ENCODE data around the gene TSPEAR.
"Not testable (repeated sequence)": the region's sequence is repeated elsewhere in the genome, so short reads cannot be mapped to it uniquely, and the experiment has no call there.

The TSPEAR gene

DNA sequence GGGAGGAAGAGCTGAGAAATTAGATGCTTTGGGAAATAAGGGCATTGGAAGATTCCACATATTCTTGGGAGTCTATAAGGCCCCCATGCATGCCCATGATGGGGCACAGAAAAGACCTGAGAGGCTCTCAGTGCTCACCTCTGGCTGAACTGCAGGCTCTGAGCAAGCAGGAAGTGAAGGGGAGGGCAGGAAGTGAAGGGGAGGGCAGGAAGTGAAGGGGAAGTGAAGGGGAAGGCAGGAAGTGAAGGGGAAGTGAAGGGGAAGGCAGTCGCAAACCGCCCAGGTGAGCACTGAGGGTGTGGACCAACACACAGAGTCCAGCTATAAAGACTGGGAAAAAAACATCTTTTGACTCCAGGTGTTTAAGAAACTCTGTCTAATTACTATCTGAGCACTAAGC, 80.9 kb downstream of the TSPEAR start:
- no peak for DNase-seq (ENCODE audit: low spot score)
- CTCF ChIA-PET = interaction anchor here (0.7 kb wide), 2 partner anchors 110 to 219 kb away, joined by 3 to 5 read pairs; no protein-coding TSS in a partner anchor
- POLR2A ChIA-PET (ENCODE audit: low non-redundant PET) = no interaction called here
- TF ChIP-seq, protein P1, sequence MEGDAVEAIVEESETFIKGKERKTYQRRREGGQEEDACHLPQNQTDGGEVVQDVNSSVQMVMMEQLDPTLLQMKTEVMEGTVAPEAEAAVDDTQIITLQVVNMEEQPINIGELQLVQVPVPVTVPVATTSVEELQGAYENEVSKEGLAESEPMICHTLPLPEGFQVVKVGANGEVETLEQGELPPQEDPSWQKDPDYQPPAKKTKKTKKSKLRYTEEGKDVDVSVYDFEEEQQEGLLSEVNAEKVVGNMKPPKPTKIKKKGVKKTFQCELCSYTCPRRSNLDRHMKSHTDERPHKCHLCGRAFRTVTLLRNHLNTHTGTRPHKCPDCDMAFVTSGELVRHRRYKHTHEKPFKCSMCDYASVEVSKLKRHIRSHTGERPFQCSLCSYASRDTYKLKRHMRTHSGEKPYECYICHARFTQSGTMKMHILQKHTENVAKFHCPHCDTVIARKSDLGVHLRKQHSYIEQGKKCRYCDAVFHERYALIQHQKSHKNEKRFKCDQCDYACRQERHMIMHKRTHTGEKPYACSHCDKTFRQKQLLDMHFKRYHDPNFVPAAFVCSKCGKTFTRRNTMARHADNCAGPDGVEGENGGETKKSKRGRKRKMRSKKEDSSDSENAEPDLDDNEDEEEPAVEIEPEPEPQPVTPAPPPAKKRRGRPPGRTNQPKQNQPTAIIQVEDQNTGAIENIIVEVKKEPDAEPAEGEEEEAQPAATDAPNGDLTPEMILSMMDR (conservative IDR thresholded peaks at IDR 0.05; ENCODE audit: low read depth) = no peak
- H3K27ac ChIP-seq = no peak overlapping the region

DNA sequence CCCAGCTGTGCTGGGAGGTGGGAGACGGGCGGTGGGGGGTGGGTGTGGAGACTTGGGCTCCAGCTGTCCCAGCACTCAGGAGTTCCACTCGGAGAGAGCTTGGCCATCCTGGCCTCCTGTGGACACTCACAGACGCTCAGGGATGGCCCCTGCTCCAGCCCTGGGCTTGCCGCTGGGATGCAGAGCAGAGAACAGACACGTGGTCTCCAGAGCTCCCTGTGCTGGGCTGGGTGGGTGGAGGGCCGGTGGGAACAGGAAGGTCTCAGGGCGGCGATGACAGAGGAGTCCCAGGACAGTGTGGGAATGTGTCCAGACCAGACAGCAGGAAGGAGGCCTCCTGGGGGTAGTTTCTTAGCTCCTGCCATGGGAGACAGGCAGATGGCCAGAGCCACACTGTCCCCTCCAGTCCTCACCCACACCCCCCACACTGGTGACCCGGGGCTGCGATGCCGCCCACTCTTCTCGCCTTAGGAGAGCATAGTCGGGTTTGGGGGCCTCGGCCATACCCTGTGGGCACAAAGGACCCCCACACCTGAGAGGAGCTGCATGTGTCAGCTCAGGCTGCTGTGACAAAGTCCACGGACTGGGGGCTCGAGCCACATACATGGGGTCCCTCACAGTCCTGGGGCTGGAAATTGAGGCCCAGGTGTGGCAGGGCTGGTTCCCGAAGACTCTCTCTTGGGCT, 82.5 kb downstream of the TSPEAR start:
- TF ChIP-seq, protein P1 (conservative IDR thresholded peaks at IDR 0.05; ENCODE audit: low read depth) = no peak
- CTCF ChIA-PET = interaction anchor here (0.6 kb wide), 2 partner anchors 54 to 1013 kb away, joined by 3 read pairs; no protein-coding TSS in a partner anchor
- no peak for DNase-seq (ENCODE audit: low spot score)
- POLR2A ChIA-PET (ENCODE audit: low non-redundant PET) = no interaction called here
- no peak overlapping the region for H3K27ac ChIP-seq

DNA sequence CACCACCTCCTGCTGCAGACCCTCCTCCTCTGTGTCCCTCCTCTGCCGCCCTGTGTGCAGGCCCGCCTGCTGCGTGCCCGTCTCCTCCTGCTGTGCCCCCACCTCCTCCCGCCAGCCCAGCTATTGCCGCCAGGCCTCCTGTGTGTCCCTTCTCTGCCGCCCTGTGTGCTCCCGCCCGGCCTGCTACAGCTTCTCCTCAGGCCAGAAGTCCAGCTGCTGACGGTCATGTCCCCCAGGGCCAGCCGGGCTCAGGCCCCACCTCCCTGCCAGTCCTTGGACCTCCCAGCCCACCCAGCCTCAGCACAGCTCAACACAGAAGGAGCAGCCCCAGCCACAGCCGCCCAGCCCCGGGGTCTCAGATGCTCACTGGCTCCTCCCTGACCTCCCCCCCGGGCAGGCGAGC, 83.5 kb downstream of the TSPEAR start:
- CTCF ChIA-PET; POLR2A ChIA-PET (ENCODE audit: low non-redundant PET); DNase-seq (ENCODE audit: low spot score); H3K27ac ChIP-seq: not testable (repeated sequence)

DNA sequence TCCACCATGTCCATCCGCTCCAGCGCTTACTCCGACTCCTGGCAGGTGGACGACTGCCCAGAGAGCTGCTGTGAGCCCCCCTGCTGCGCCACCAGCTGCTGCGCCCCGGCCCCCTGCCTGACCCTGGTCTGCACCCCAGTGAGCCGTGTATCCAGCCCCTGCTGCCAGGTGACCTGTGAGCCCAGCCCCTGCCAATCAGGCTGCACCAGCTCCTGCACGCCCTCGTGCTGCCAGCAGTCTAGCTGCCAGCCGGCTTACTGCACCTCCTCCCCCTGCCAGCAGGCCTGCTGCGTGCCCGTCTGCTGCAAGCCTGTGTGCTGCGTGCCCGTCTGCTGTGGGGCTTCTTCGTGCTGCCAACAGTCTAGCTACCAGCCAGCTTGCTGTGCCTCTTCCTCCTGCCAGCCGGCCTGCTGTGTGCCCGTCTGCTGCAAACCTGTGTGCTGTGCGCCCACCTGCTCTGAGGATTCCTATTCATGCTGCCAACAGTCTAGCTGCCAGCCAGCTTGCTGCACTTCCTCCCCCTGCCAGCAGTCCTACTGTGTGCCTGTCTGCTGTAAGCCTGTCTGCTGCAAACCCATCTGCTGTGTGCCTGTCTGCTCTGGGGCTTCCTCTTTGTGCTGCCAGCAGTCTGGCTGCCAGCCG, 84.1 kb downstream of the TSPEAR start:
- DNase-seq (ENCODE audit: low spot score); H3K27ac ChIP-seq; POLR2A ChIA-PET (ENCODE audit: low non-redundant PET): not testable (repeated sequence)
- CTCF ChIA-PET = interaction anchor here (0.7 kb wide), 1 partner anchor 32 kb away, joined by 4 read pairs; no protein-coding TSS in a partner anchor

DNA sequence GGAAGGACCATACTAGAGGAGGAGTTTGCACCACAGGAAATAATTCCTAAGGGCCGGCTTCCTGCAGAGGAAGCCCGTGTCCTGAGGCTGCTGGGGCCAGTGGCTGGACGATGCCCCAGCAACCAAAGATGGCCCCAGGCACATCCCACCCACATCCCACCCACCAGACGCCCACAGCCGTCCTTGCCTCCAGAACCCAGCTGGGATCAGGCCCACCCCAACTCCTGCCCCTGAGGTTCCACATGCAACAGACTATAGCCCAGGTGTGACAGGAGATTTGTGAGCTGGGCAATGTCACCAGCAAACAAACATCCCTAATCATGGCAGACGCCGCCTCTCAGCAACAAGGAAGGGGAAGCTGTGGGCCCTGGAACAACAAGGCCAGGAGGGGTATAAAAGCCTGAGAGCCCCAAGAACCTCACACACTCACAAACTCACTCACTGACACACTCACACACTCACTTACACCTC, 84.7 kb downstream of the TSPEAR start, which contains the start of gene KRTAP10-9:
Gene KRTAP10-9, plus strand, starts transcription at position 421 of the 471 bp plus-strand sequence. CDS start 79 bp downstream, outside the sequence.
- CTCF ChIA-PET = interaction anchor here (0.7 kb wide), 1 partner anchor 32 kb away, joined by 4 read pairs; no protein-coding TSS in a partner anchor
- TF ChIP-seq, protein P1 (conservative IDR thresholded peaks at IDR 0.05; ENCODE audit: low read depth) = no peak
- no peak for DNase-seq (ENCODE audit: low spot score)

DNA sequence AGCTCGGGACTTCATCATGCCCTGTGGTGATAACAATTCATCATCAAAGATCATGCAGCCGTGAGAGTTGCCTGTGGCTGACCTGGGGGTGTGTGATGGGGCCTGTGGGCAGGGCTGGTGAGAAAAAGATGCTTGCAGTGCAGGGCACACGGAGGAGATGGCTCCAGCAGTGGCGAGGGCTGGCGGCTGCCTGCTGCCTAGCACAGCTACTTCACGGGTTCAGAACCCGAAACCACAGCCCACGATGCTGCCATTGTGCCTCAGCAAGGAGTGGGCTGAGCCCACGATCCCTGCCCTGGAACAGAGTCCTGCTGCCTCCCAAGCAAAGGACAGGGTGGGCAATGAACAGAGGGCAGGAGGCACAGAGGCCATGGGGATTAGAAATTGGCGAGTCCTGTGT, 85.1 kb downstream of the TSPEAR start:
- H3K27ac ChIP-seq = no peak overlapping the region
- CTCF ChIA-PET = no interaction called here
- POLR2A ChIA-PET (ENCODE audit: low non-redundant PET) = no interaction called here
- no peak for DNase-seq (ENCODE audit: low spot score)
- TF ChIP-seq, protein P1 (conservative IDR thresholded peaks at IDR 0.05; ENCODE audit: low read depth) = no peak

More for the DNA sequence above, 84.7 kb downstream of the TSPEAR start, which contains the start of gene KRTAP10-9:
- no peak within 1 kb of the TSS for H3K27ac ChIP-seq
- POLR2A ChIA-PET (ENCODE audit: low non-redundant PET) = no interaction called here

DNA sequence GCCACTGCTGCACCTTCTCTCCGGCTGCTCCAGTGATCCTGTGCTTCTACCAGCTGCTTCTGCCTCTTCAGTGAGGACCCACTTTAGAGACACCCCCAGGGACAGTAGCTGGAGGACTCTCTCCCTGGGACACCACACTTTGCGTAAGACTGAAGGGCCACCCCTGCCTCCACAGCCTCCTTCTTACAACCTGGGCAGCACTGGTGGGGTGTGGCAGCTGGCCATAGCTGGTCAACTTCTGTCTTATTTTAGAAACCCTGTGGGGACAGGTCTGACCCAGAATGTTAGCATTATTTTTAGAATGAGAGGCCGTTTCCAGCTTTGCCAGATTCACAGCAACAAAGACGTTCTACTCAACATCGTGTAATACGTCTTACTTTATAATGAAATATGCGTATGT, 85.6 kb downstream of the TSPEAR start:
- TF ChIP-seq, protein P1 (conservative IDR thresholded peaks at IDR 0.05; ENCODE audit: low read depth) = no peak
- POLR2A ChIA-PET (ENCODE audit: low non-redundant PET) = no interaction called here
- CTCF ChIA-PET = no interaction called here
- no peak for DNase-seq (ENCODE audit: low spot score)
- no peak overlapping the region for H3K27ac ChIP-seq
